KOPT-K1 (cell line): ENCODE results near the gene LY6G5B.

Source experiments
- H3K27ac ChIP-seq: fragments of 200-600 bp; sonication (generic); 2 replicates; pipeline ENCODE4 v1.5.1; 2016; ENCODE audit warnings: antibody characterized with exemption, mild to moderate bottlenecking, low read depth, low read length; ENCODE audit not compliant: poor library complexity, severe bottlenecking
- H3K36me3 ChIP-seq: fragments of 200-600 bp; sonication (generic); 2 replicates; pipeline ENCODE4 v1.5.1; 2017; ENCODE audit warnings: antibody characterized with exemption, mild to moderate bottlenecking, low read length, moderate library complexity; ENCODE audit not compliant: insufficient read depth
- H3K9me3 ChIP-seq: fragments of 200-600 bp; sonication (generic); 2 replicates; pipeline ENCODE4 v1.5.1; 2017; ENCODE audit warnings: antibody characterized with exemption, low read length, mild to moderate bottlenecking; ENCODE audit not compliant: insufficient read depth, poor library complexity, severe bottlenecking

The LY6G5B gene

DNA sequence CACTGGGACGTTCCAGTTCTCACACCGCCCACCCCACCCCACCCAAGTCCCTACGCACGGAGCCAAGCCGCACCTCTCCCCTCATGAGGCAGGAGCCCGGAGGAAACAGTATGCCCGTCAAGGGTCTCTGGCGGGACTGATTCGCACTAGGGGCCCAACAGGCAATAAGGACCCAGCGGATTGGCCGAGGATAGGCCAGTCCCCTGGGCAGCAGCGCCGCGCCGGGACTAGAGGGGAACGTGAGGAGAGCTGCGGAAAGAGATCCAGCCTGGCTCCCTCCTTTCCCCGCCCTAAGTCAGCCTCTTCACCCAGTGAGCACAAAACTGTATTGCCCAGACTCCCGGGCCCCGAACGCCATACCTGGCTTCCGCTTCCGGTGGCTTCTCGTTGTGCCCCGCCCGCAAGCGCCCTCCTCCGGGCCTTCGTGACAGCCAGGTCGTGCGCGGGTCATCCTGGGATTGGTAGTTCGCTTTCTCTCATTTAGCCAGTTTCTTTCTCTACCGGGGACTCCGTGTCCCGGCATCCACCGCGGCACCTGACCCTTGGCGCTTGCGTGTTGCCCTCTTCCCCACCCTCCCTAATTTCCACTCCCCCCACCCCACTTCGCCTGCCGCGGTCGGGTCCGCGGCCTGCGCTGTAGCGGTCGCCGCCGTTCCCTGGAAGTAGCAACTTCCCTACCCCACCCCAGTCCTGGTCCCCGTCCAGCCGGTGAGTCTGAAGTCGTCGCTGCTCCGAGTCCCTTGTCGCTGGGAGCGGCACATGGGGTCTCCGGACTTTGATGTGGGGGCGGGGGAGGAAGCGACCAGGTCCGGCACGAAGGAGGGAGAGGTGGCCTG lies 4.1 kb upstream of the LY6G5B start, which contains the start of gene CSNK2B:
Gene CSNK2B (plus strand): TSS at position 580 of the 836 bp plus-strand sequence. CDS start 752 bp downstream, outside the sequence.
- Histone ChIP-seq H3K27ac (peak within 1 kb of the TSS; percentile 96), H3K9me3 (no peaks in the 10 kb centered on the region), H3K36me3 (peaks cover 72% of the 10 kb centered on the region)

- H3K36me3 ChIP-seq, result peaks cover 76% of the 10 kb centered on the region
- peak overlapping the region; percentile 96 for H3K27ac ChIP-seq
- no peaks in the 10 kb centered on the region for H3K9me3 ChIP-seq
Observed at GRCh38 chr6:31666337-31666965, 3.3 kb upstream of the LY6G5B start.

DNA sequence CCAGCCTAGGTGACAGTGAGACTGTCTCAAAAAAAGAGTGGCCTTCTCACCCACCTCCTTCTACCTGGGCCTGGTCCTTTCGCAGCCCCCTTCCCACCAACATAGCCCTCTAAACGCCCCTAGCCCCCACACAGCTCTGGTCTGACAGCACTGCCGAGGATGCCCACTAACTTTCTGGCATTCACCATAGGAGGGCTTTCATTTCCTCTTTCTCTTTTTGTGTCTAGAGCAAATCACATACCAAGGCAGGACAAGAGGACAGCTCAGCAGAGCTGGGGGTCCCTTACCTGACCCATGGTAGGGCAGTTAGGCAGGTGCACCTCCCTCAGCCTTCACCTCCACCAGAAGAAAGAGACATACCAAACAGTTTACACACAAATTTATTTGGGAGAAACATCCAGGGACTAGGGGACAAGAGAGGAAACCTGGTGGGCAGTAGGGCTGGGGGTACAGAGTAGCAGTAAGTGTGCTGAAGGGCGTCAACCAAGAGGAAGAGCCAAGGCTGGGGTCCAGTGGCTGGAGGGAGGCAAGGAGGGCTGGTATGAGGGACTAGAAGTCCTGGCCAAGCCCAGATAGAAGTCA lies 6.6 kb downstream of the LY6G5B start:
- Histone ChIP-seq H3K9me3 (no peaks in the 10 kb centered on the region), H3K36me3 (peaks cover 35% of the 10 kb centered on the region), H3K27ac (no peak overlapping the region)

GRCh38 chr6:31676904-31677303 lies 7.1 kb downstream of the LY6G5B start:
- Histone ChIP-seq H3K36me3 (peaks cover 31% of the 10 kb centered on the region), H3K27ac (no peak overlapping the region), H3K9me3 (no peaks in the 10 kb centered on the region)

DNA sequence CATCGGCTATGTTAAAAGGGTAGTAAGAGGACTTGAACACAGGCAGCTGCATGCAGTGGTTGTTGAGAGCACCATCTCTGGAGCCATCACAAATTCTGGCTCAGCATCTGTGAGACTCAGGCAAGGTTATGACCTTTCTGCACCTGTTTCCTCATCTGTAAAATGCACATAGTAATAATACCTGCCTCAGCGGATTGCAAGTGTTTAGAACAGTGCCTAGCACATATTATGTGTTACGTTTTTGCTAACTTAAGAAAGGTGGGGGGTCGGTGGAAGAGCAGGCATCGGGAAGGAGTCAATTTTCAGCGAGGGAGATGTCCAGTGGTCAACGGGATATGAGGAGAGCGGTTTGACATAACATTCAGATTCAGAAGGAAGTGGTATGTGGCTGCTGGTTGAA lies 8.2 kb downstream of the LY6G5B start:
- H3K27ac ChIP-seq, result no peak overlapping the region
- peaks cover 21% of the 10 kb centered on the region for H3K36me3 ChIP-seq
- no peaks in the 10 kb centered on the region for H3K9me3 ChIP-seq

DNA sequence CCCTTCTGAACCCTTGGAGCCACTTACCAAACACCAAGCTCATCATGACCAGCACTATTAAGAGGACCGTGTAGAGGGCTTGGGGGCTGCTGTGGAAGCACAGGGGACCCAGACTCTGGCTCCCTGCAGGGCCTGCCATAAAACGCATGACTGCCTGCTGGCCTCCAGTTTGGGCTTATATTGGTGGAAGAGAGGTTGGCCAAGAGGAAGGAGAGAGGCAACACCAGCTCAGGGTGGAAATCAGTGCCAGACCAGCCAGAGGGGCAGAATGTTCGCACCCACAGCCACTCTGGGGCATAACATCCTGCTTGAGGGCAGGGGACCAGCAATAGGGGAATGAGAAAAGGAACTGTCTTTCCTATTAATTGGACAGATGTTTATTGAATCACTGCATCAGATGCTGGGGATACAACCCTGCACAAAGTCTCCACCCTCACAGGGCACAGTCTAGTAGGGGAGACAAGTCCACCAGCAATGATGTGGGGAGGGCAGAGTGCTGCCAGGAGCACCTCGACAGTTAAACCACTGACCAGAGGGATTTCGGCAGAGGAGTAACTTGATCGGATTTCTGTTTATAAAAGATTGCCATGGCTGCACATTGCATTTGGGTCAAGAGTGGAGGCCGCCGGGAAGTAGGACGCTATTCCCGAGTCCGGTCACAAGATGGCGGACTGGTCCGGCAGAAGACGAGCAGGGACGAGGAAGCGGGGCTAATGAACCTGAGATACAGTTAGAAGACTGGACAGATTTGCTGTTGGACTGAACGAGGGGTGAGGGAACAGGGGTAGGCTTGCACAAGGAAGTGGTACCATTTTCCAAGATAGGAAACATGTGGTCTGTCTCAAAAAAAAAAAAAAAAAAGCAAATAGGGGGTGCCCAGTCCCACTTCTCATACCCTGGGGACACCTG lies 10.7 kb downstream of the LY6G5B start, which contains the start of gene LY6G5C:
Gene LY6G5C (minus strand): TSS at position 842 of the 909 bp plus-strand sequence. CDS start 694 bp downstream, at position 148.
- no peaks in the 10 kb centered on the region for H3K9me3 ChIP-seq
- peaks cover 23% of the 10 kb centered on the region; the same call in 1 of the 2 replicates for H3K36me3 ChIP-seq
- H3K27ac ChIP-seq, result no peak within 1 kb of the TSS

GRCh38 chr6:31681135-31681671 lies 11.4 kb downstream of the LY6G5B start:
- H3K9me3 ChIP-seq, result no peaks in the 10 kb centered on the region
- H3K36me3 ChIP-seq, result peaks cover 31% of the 10 kb centered on the region
- H3K27ac ChIP-seq, result no peak overlapping the region

GRCh38 chr6:31683591-31683990 lies 13.8 kb downstream of the LY6G5B start:
- Histone ChIP-seq H3K27ac (no peak overlapping the region), H3K36me3 (peaks cover 55% of the 10 kb centered on the region), H3K9me3 (no peaks in the 10 kb centered on the region)

DNA sequence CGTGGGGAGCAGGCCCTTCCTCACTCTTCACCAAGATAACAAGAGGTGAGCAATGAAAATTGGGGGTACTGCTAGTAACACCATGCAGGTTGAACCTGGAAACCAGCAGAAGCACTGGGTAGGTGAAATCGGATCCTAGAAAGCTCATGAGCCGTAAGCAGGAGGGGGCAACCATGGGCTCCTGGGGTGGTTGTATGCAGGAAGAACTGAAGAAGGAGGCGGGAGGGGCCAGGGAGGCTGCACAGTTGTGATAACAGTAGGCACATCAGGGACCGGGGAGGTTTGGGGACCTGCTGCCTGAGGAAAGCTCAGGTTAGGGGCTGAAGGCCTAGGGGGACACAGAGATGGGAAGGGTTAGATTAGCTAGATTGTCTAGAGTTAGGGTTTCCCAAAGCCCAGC lies 16.7 kb downstream of the LY6G5B start:
- peaks cover 83% of the 10 kb centered on the region for H3K36me3 ChIP-seq
- H3K27ac ChIP-seq, result no peak overlapping the region

GRCh38 chr6:31687321-31687720 lies 17.5 kb downstream of the LY6G5B start:
- no peaks in the 10 kb centered on the region for H3K9me3 ChIP-seq
- H3K36me3 ChIP-seq, result peaks cover 92% of the 10 kb centered on the region
- no peak overlapping the region for H3K27ac ChIP-seq

More for the DNA sequence above, 16.7 kb downstream of the LY6G5B start:
- no peaks in the 10 kb centered on the region for H3K9me3 ChIP-seq

DNA sequence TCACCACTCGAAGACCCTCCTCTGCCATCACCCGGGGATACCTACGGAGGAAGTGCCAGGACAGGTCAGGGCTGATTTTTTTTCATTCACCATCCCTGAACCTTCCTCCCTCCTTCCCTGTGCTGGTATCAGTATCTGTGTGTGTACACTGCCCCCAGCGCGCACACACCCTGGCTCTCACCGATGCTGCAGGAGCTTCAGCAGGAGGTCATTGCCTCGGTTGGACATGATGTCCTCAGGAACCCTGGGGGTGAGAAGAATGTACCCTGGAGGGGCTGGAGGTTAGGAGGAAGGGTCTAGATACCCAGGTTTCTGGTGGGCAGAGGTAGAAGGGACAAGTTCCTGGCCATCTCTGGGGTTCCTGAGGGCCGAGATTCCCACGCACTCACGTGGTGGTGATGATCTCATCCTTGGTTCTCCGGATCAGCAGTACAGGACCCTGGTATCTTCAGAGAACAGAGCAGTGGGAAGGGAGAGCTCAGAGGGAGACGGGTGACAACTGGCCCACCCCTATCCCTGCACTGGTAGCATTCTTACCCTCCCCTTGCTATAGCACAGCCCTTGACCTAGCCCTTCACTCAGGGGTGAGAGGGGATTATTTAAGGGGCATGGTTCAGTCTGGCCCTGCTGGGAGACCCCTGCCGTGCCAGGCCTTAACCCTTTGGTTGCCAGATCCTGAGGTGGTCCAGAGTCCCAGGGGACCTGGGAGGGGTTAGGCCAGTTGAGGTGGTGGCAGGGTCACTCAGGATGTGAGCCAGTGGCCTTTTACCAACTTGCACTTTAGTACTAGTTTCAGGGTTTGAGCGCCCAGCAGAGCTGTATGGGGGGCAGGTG lies 18.3 kb downstream of the LY6G5B start:
- Histone ChIP-seq H3K27ac (no peak overlapping the region), H3K9me3 (no peaks in the 10 kb centered on the region), H3K36me3 (peaks cover 97% of the 10 kb centered on the region)

DNA sequence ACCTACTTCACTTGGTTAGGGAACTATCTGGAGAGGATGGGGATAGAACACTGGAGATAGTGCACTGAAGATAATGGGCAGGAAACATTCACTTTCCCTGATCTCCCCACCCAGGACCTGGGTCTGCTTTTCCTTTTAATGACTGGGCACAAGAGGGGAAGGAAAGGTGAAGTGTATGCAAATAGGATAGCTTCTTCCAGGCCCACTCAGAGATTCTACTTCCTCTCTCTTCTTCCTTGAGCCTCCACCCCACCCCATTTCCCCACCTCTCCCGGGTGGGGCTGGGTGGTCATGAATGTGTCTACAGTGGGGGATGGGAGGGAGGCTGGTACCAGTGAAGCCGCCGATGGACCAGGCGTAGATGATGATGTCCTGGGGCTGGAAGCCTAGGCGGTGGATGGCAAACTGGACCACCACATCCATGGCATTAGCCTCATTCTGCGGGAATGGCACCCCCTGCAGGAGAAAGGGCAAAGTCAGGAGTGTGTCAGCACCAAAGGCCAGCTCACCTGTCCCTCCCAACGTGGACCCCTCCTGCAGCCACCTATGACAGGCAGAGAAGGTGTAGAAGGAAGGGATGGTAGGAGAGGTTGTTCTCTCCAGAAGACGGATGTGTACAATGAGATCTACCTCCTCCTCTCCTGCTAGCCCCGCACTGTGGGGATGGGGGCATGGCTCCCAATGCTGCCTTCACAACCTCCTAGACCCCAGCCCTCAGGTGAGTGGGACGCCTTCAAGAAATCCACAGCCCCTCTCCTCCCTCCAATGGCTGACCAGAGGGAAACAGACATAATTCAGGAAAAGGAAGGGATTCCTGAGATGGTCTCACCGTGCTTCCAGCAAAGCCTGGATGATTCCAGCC lies 19.7 kb downstream of the LY6G5B start:
- Histone ChIP-seq H3K9me3 (no peaks in the 10 kb centered on the region), H3K36me3 (peaks cover 97% of the 10 kb centered on the region), H3K27ac (no peak overlapping the region)
